GM20000 (cell line): ENCODE results near the gene SVOP.
A peak's percentile ranks its signal among the peaks of the same experiment; 100 is the strongest.

Source experiments
- DNase-seq: peaks from one replicate; pipeline ENCODE4 v3.0.0; 2012; ENCODE audit warnings: low spot score
- TF ChIP-seq, protein P1 (sequence below): IDR thresholded peaks from 2 replicates; pipeline ENCODE4 v1.5.1; 2012; ENCODE audit warnings: mild to moderate bottlenecking, control low read depth; ENCODE audit errors: extremely low read depth, missing control alignments

Gene SVOP

GRCh38 chr12:109020796-109021380 lies at the start of gene SVOP:
TSS of gene SVOP (minus strand) at chr12:109021068. CDS start at chr12:109020868, 200 bp downstream.
- TF ChIP-seq, protein P1, sequence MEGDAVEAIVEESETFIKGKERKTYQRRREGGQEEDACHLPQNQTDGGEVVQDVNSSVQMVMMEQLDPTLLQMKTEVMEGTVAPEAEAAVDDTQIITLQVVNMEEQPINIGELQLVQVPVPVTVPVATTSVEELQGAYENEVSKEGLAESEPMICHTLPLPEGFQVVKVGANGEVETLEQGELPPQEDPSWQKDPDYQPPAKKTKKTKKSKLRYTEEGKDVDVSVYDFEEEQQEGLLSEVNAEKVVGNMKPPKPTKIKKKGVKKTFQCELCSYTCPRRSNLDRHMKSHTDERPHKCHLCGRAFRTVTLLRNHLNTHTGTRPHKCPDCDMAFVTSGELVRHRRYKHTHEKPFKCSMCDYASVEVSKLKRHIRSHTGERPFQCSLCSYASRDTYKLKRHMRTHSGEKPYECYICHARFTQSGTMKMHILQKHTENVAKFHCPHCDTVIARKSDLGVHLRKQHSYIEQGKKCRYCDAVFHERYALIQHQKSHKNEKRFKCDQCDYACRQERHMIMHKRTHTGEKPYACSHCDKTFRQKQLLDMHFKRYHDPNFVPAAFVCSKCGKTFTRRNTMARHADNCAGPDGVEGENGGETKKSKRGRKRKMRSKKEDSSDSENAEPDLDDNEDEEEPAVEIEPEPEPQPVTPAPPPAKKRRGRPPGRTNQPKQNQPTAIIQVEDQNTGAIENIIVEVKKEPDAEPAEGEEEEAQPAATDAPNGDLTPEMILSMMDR, result no peak
- peak; percentile 28 for DNase-seq

- no peak for DNase-seq
- TF ChIP-seq, protein P1, result no peak
Observed at GRCh38 chr12:109069307-109070271, 48.7 kb upstream of the SVOP start.

- TF ChIP-seq, protein P1, result no peak
- no peak for DNase-seq
Observed at GRCh38 chr12:109065853-109066193, 45.0 kb upstream of the SVOP start.

DNA sequence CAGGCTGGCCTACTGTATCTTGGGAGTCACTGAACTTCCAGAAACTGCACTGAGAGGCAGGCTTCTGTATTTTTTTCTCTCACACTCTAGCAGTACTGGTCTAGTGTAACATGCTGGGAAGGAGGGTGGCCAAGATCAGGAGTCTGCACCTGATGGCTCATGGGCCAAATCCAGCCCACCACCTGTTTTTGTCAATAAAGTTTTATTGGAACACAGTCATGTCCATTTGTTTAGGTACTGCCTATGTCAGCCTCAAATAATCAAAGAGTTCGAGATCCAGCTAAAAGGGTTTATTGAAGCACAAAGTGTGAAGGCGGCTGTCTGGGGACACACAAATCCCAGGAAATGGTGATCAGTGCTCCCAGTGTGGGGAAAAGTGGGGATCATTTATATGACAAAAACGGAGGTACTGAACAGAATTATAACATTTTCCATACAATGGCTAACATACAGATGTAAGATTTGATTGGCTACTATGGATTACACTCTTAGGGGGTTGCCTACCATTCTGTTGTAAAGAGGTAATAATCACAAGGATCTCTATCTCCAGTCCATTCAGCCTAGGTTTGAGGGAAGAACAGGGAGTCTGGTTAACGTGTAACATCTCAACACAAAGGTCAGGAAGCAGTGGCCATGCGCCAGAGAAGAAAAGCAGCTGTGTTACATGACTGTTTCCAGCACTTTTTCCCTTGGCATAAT lies 44.4 kb upstream of the SVOP start:
- no peak for DNase-seq
- TF ChIP-seq, protein P1, result no peak

DNA sequence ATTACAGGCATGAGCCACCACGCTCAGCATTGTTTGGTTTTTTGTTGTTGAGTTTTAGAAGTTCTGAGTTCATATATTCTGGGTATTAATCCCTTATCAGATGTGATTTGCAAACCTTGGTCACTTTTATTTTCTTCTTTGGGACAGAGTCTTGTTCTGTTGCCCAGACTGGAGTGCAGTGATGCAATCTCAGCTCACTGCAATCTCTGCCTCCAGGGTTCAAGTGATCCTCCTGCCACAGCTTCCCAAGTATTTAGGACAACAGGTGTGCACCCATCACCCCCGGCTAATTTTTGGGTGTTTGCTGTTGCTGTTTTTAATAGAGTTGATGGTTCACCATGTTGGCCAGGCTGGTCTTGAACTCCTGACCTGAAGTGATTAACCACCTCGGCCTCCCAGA lies 43.3 kb upstream of the SVOP start:
- TF ChIP-seq, protein P1, result no peak
- DNase-seq, result no peak

DNA sequence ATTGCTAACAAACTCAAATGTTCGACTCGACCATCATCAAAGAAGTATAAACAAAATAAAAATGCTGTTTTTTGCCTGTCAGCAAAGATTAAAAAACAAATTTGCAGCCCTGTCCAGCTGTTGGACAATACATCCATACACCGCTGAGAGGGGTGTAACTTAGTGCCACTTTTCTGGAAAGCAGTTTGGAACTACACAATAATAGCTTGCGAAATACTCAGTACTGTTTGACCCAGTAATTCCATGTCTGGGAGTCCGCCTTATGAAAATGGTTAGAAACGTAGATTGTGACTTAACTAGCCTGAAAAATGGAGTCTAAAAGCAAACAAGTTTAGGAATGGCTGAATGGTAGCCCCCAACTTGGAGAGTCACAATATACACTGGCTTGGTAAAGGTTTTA lies 37.9 kb upstream of the SVOP start:
- TF ChIP-seq, protein P1, result no peak
- DNase-seq, result no peak

DNA sequence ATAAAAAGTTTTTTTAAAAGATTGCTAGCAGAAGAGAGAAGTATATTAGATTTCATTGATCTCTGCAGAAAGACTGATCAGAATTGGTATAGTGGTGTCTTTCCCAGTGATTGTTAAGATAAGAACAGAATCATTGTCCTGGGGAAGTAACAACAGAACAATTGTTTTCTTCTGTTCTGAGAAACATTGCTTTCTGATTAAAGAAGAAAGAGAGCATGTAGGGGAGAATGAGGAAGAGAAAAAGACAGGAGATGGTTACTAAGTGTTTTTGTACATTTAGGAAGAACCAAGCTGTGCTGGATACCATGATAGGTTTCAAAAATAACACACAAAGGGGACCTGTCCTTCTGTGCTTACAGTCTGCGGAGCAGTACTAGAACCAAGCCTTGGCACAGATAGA lies 36.5 kb upstream of the SVOP start:
- no peak for DNase-seq
- TF ChIP-seq, protein P1, result no peak
